22Rv1 (cell line): ENCODE measurements around the gene TRH.

Experiments
- H3K27ac ChIP-seq: fragments of 450-650 bp; 2 replicates; pipeline ENCODE4 v1.5.1; 2017
- CTCF ChIP-seq: fragments of 450-650 bp; IDR thresholded peaks from 2 replicates; pipeline ENCODE4 v1.5.1; 2017; ENCODE audit warnings: mild to moderate bottlenecking
- ZFX ChIP-seq: fragments of 450-650 bp; IDR thresholded peaks from 2 replicates; pipeline ENCODE4 v1.6.1; 2017; ENCODE audit warnings: antibody characterized with exemption, borderline replicate concordance

Gene TRH

GRCh38 chr3:129974833-129975704 lies 549 bp downstream of the TRH start:
- TF ChIP-seq ZFX = no peak
- no peak for TF ChIP-seq CTCF
- H3K27ac ChIP-seq = no peak overlapping the region

GRCh38 chr3:129975705-129976048 lies 1.2 kb downstream of the TRH start:
- TF ChIP-seq CTCF (0 out of 2 replicates have a peak, but pooled peaks have one; percentile 11), ZFX (no peak)
- H3K27ac ChIP-seq = no peak overlapping the region

GRCh38 chr3:129976286-129976685 lies 1.8 kb downstream of the TRH start:
- TF ChIP-seq ZFX = no peak
- TF ChIP-seq CTCF = no peak
- no peak overlapping the region for H3K27ac ChIP-seq

- TF ChIP-seq CTCF = no peak
Measured at GRCh38 chr3:129978123-129978522, 3.6 kb downstream of the TRH start.

GRCh38 chr3:129979905-129980304 lies 5.4 kb downstream of the TRH start:
- TF ChIP-seq ZFX = no peak
- TF ChIP-seq CTCF = no peak
- H3K27ac ChIP-seq = no peak overlapping the region

More at GRCh38 chr3:129978123-129978522, 3.6 kb downstream of the TRH start:
- no peak overlapping the region for H3K27ac ChIP-seq

- no peak for TF ChIP-seq ZFX
- no peak for TF ChIP-seq CTCF
- H3K27ac ChIP-seq = no peak overlapping the region
Measured at GRCh38 chr3:129983561-129983960, 9.0 kb downstream of the TRH start.

- TF ChIP-seq ZFX (no peak), CTCF (no peak)
- H3K27ac ChIP-seq = no peak overlapping the region
Measured at GRCh38 chr3:129984125-129984524, 9.6 kb downstream of the TRH start.
